IMR-90 (cell line): Measurements from ENCODE around the gene C6orf47. TPM values are rescaled to one million over a fixed set of nuclear protein-coding genes. Genes with fewer than 3 reads are reported as not detected.

Source experiments
- ATAC-seq: fragments of 200-7000 bp; cut with Tn5 transposase; 2 replicates; pipeline ENCODE4 v1.9.1; 2020; ENCODE audit warnings: low read depth, mild to moderate bottlenecking, moderate library complexity
- BruUV-seq: library from RNA; stranded (reverse); fragments of 400-500 nt; replicated peaks from 2 replicates; lab custom pipeline; 2021; lab: Mats Ljungman, UMichigan
- CTCF ChIA-PET: fragments of 300-600 bp; formaldehyde crosslinking; extraction: SDS; loops from one replicate; lab custom pipeline; 2021; ENCODE audit warnings: antibody characterized with exemption; lab: Yijun Ruan, JAX
- POLR2A ChIA-PET: fragments of 300-600 bp; sonication (Branson Sonifier 250); formaldehyde crosslinking; loops from one replicate; lab custom pipeline; 2022; ENCODE audit warnings: antibody characterized with exemption; ENCODE audit not compliant: unreplicated experiment; lab: Charles Lee
- DNase-seq: peaks from one replicate; pipeline ENCODE4 v3.0.0; 2013
- H2AFZ ChIP-seq: replicated peaks from 2 replicates; pipeline ENCODE3; 2013; ENCODE audit warnings: low read length, mild to moderate bottlenecking; ENCODE audit not compliant: poor library complexity
- H2AK5ac ChIP-seq: 2 replicates; pipeline ENCODE4 v1.6.1; 2013; ENCODE audit warnings: low read depth, low read length, inconsistent platforms
- H2AK9ac ChIP-seq: replicated peaks from 2 replicates; pipeline ENCODE3; 2013; ENCODE audit warnings: mild to moderate bottlenecking, low read depth, low read length, moderate library complexity; ENCODE audit not compliant: poor library complexity
- H2BK120ac ChIP-seq: 2 replicates; pipeline ENCODE4 v1.6.1; 2013; ENCODE audit warnings: low read depth, low read length, inconsistent platforms
- H2BK15ac ChIP-seq: 3 replicates; pipeline ENCODE4 v1.6.1; 2013; ENCODE audit warnings: low read depth, low read length, inconsistent platforms
- H2BK20ac ChIP-seq: 2 replicates; pipeline ENCODE4 v1.6.1; 2013; ENCODE audit warnings: low read depth, mild to moderate bottlenecking, inconsistent platforms, low read length, moderate library complexity
- H2BK5ac ChIP-seq: 2 replicates; pipeline ENCODE4 v1.6.1; 2013; ENCODE audit warnings: mild to moderate bottlenecking, low read depth, low read length, inconsistent platforms; ENCODE audit not compliant: poor library complexity, severe bottlenecking
- H3K14ac ChIP-seq: replicated peaks from 2 replicates; pipeline ENCODE4 v1.6.1; 2013; ENCODE audit warnings: low read depth, low read length, inconsistent platforms
- H3K18ac ChIP-seq: 2 replicates; pipeline ENCODE4 v1.6.1; 2013; ENCODE audit warnings: low read depth, low read length, control low read depth
- H3K23ac ChIP-seq: 2 replicates; pipeline ENCODE4 v1.6.1; 2013; ENCODE audit warnings: low read depth, low read length, inconsistent platforms
- H3K27ac ChIP-seq: 2 replicates; pipeline ENCODE4 v1.5.1; 2013; ENCODE audit warnings: mild to moderate bottlenecking, control low read depth, low read length; ENCODE audit not compliant: insufficient read depth
- H3K27me3 ChIP-seq: 2 replicates; pipeline ENCODE4 v1.6.1; 2013; ENCODE audit warnings: low read length; ENCODE audit not compliant: control insufficient read depth, insufficient read depth
- H3K36me3 ChIP-seq: 2 replicates; pipeline ENCODE4 v1.6.1; 2013; ENCODE audit warnings: low read length, mixed read lengths; ENCODE audit not compliant: control insufficient read depth, insufficient read depth
- H3K4ac ChIP-seq: 2 replicates; pipeline ENCODE4 v1.6.1; 2013; ENCODE audit warnings: low read depth, low read length, inconsistent platforms
- H3K4me1 ChIP-seq: 2 replicates; pipeline ENCODE4 v1.6.1; 2013; ENCODE audit warnings: low read length, mixed read lengths; ENCODE audit not compliant: control insufficient read depth, insufficient read depth
- H3K4me2 ChIP-seq: 2 replicates; pipeline ENCODE4 v1.6.1; 2013; ENCODE audit warnings: low read depth, mild to moderate bottlenecking, control low read depth, low read length, moderate library complexity
- H3K4me3 ChIP-seq: 2 replicates; pipeline ENCODE4 v1.5.1; 2013; ENCODE audit warnings: low read depth, mild to moderate bottlenecking, control low read depth, low read length, moderate library complexity; ENCODE audit not compliant: insufficient read depth
- H3K56ac ChIP-seq: 2 replicates; pipeline ENCODE4 v1.6.1; 2013; ENCODE audit warnings: low read length, inconsistent platforms; ENCODE audit not compliant: insufficient read depth; ENCODE audit errors: extremely low read depth
- H3K79me1 ChIP-seq, 2 experiments: 2 replicates each; pipeline ENCODE4 v1.6.1; 2013; ENCODE audit warnings: low read length in 2 of 2, inconsistent platforms in 1 of 2, low read depth in 1 of 2
- H3K9ac ChIP-seq: 2 replicates; pipeline ENCODE4 v1.6.1; 2013; ENCODE audit warnings: low read depth, low read length, control low read depth
- H3K9me1 ChIP-seq: 2 replicates; pipeline ENCODE4 v1.6.1; 2013; ENCODE audit warnings: low read length, inconsistent platforms; ENCODE audit not compliant: insufficient read depth
- H3K9me3 ChIP-seq: 2 replicates; pipeline ENCODE4 v1.6.1; 2013; ENCODE audit warnings: low read length; ENCODE audit not compliant: control insufficient read depth, insufficient read depth
- H4K20me1 ChIP-seq: 2 replicates; pipeline ENCODE4 v1.6.1; 2013; ENCODE audit warnings: low read length, inconsistent platforms; ENCODE audit not compliant: insufficient read depth
- H4K5ac ChIP-seq: 2 replicates; pipeline ENCODE4 v1.6.1; 2013; ENCODE audit warnings: mild to moderate bottlenecking, low read depth, low read length, control low read depth
- H4K8ac ChIP-seq, 2 experiments: 2 replicates each; pipeline ENCODE4 v1.6.1; 2013; ENCODE audit warnings: low read depth in 2 of 2, low read length in 2 of 2, control low read depth in 1 of 2, inconsistent platforms in 1 of 2
- H4K91ac ChIP-seq: 2 replicates; pipeline ENCODE4 v1.6.1; 2013; ENCODE audit warnings: low read depth, low read length, inconsistent platforms; ENCODE audit not compliant: insufficient read depth
- BHLHE40 ChIP-seq: fragments of 150-350 bp; IDR thresholded peaks from 2 replicates; pipeline ENCODE4 v1.6.1; 2016; ENCODE audit warnings: mild to moderate bottlenecking, low read depth, low read length
- CEBPB ChIP-seq: IDR thresholded peaks from 2 replicates; pipeline ENCODE4 v1.6.1; 2012; ENCODE audit warnings: low read depth, low read length, improper control_type of control experiment
- CHD1 ChIP-seq: IDR thresholded peaks from 2 replicates; pipeline ENCODE4 v1.6.1; 2012; ENCODE audit warnings: low read depth, low read length, improper control_type of control experiment
- CTCF ChIP-seq: conservative IDR thresholded peaks from 2 replicates; pipeline ENCODE4 v1.5.1; 2012; ENCODE audit warnings: mild to moderate bottlenecking, low read depth, low read length, improper control_type of control experiment
- ELK1 ChIP-seq: fragments of 150-350 bp; IDR thresholded peaks from 2 replicates; pipeline ENCODE4 v1.6.1; 2016; ENCODE audit warnings: low read depth, mild to moderate bottlenecking, low read length, moderate library complexity, borderline replicate concordance
- FOS ChIP-seq: fragments of 150-350 bp; IDR thresholded peaks from 2 replicates; pipeline ENCODE4 v1.6.1; 2016; ENCODE audit warnings: low read depth, low read length
- MAFK ChIP-seq: IDR thresholded peaks from 2 replicates; pipeline ENCODE4 v1.6.1; 2012; ENCODE audit warnings: low read depth, low read length, improper control_type of control experiment
- MAZ ChIP-seq: IDR thresholded peaks from 2 replicates; pipeline ENCODE4 v1.6.1; 2012; ENCODE audit warnings: low read depth, mild to moderate bottlenecking, low read length, improper control_type of control experiment, moderate library complexity, borderline replicate concordance
- MXI1 ChIP-seq: IDR thresholded peaks from 2 replicates; pipeline ENCODE4 v1.6.1; 2012; ENCODE audit warnings: low read depth, mild to moderate bottlenecking, low read length, moderate library complexity, borderline replicate concordance
- NFE2L2 ChIP-seq: fragments of 150-350 bp; IDR thresholded peaks from 2 replicates; pipeline ENCODE4 v1.6.1; 2016; ENCODE audit warnings: low read depth, mild to moderate bottlenecking, low read length
- POLR2A ChIP-seq: IDR thresholded peaks from 2 replicates; pipeline ENCODE4 v1.6.1; 2012; ENCODE audit warnings: mild to moderate bottlenecking, low read depth, low read length
- RAD21 ChIP-seq: IDR thresholded peaks from 2 replicates; pipeline ENCODE4 v1.6.1; 2012; ENCODE audit warnings: low read length, improper control_type of control experiment
- RCOR1 ChIP-seq: IDR thresholded peaks from 2 replicates; pipeline ENCODE4 v1.6.1; 2012; ENCODE audit warnings: mild to moderate bottlenecking, low read length, improper control_type of control experiment; ENCODE audit not compliant: insufficient replicate concordance
- RFX5 ChIP-seq: IDR thresholded peaks from 2 replicates; pipeline ENCODE4 v1.8.0; 2012; ENCODE audit warnings: low read depth, mild to moderate bottlenecking, low read length, moderate library complexity
- SMC3 ChIP-seq: fragments of 150-350 bp; IDR thresholded peaks from 2 replicates; pipeline ENCODE4 v1.6.1; 2016; ENCODE audit warnings: low read depth, mild to moderate bottlenecking, antibody characterized with exemption, low read length, moderate library complexity
- WGBS, 2 experiments: methylation state at CpG; one replicate each; pipeline versions ENCODE4 v1.1.5 to v1.1.7; 2013; ENCODE audit warnings: missing lambda C conversion rate in 2 of 2; ENCODE audit not compliant: insufficient read length in 1 of 2; ENCODE audit errors: extremely low coverage in 2 of 2; 5-methylcytosine and 5-hydroxymethylcytosine counted together
- dilution Hi-C: fragments of 300-500 bp; cut with HindIII; formaldehyde crosslinking; loops from one replicate; pipeline ENCODE4 v1.14.3; 2018; ENCODE audit warnings: low sequenced_read_pairs; ENCODE audit not compliant: unreplicated experiment
- in situ Hi-C: fragments of 300-500 bp; cut with MboI; formaldehyde crosslinking; loops from 3 replicates; pipeline ENCODE4 v1.14.3; 2019; ENCODE audit warnings: low sequenced_read_pairs, inconsistent platforms, mixed read lengths
- intact Hi-C: fragments of 100-400 bp; cut with micrococcal nuclease; formaldehyde crosslinking; loops from 2 replicates; pipeline ENCODE4 v1.10.0; 2022
- polyA plus RNA-seq, 3 experiments: library from polyadenylated mRNA; depleted of rRNA; stranded (reverse); fragments of >200 nt; gene quantifications; 2 replicates each; pipeline ENCODE4 v1.2.3, GENCODE V29; 2012; ENCODE audit warnings: low replicate concordance in 1 of 3
- total RNA-seq: library from RNA; depleted of rRNA; stranded (reverse); fragments of >200 nt; gene quantifications from 2 replicates; pipeline ENCODE4 v1.2.3, GENCODE V29; 2012

The C6orf47 gene
- total and polyA plus RNA-seq, 2 of the 4 experiments (the other 2 are of a cell fraction), result 8.9 to 14.2 TPM

- Histone ChIP-seq H4K91ac (peak overlapping the region; percentile 86), H2AFZ (peak overlapping the region; percentile 89), H3K14ac (peak overlapping the region; percentile 95), H4K20me1 (peaks cover 17% of the 10 kb centered on the region), H3K23ac (peak overlapping the region; percentile 57), H3K18ac (peak overlapping the region; percentile 47; the same call in 1 of the 2 replicates), H3K56ac (peak overlapping the region; percentile 90), H3K4ac (peak overlapping the region; percentile 88), H4K5ac (peak overlapping the region; percentile 57), H2BK20ac (no peak overlapping the region), H3K9me3 (no peaks in the 10 kb centered on the region), H3K4me2 (peak overlapping the region; percentile 87), H2BK120ac (peak overlapping the region; percentile 18; the same call in 1 of the 2 replicates), H3K9me1 (peaks cover 17% of the 10 kb centered on the region; the same call in 1 of the 2 replicates), H4K8ac (peak overlapping the region; percentile 82 to 95), H3K36me3 (peaks cover 15% of the 10 kb centered on the region), H2BK15ac (no peak overlapping the region), H2AK9ac (peak overlapping the region; percentile 90), H2BK5ac (peak overlapping the region; percentile 78), H3K79me1 (peaks cover 26 to 80% of the 10 kb centered on the region in 2 experiments; a peak in 3 of 4 replicates), H3K9ac (peak overlapping the region; percentile 98), H2AK5ac (peak overlapping the region; percentile 89), H3K4me1 (peaks cover 21% of the 10 kb centered on the region), H3K27ac (peak overlapping the region; percentile 93), H3K27me3 (no peaks in the 10 kb centered on the region), H3K4me3 (peak overlapping the region; percentile 92)
- no peak; the same call in 1 of the 2 replicates for ATAC-seq
- ChIA-PET POLR2A (interaction anchor here (1.0 to 1.1 kb wide), 2 partner anchors 43 to 161 kb away, joined by 3 read pairs; partner anchors contain the start of gene ABHD16A), CTCF (no interaction called here)
- BruUV-seq, result TSS peak; percentile 43
- intact Hi-C loops, result loop anchor here (5.0 kb wide), 1 partner anchor 172 kb away; no protein-coding TSS in a partner anchor
- WGBS, 2 experiments, result 39% methylated on average over 7 of the region's 13 CpGs; no CpG with 5 or more reads in 1 of the 2 experiments
- DNase-seq, result peak; percentile 23
- dilution Hi-C loops, result no loop called here
- in situ Hi-C loops, result no loop called here
- TF ChIP-seq FOS, result no peak
- no peak; the same call in 1 of the 2 replicates for TF ChIP-seq POLR2A
- TF ChIP-seq RCOR1, result no peak
- no peak for TF ChIP-seq SMC3
- TF ChIP-seq RAD21, result no peak
- no peak for TF ChIP-seq MAZ
- no peak for TF ChIP-seq MAFK
- TF ChIP-seq ELK1, result no peak
- no peak for TF ChIP-seq CTCF
- TF ChIP-seq BHLHE40, result no peak
- TF ChIP-seq CHD1, result no peak
- no peak for TF ChIP-seq MXI1
- TF ChIP-seq RFX5, result no peak
- TF ChIP-seq CEBPB, result no peak
- TF ChIP-seq NFE2L2, result no peak
Observed at GRCh38 chr6:31659649-31660380, 763 bp downstream of the C6orf47 start.
